Endothelial cell of umbilical vein (primary cell): Measurements from ENCODE around the gene NRXN3. TPM values are rescaled to one million over a fixed set of nuclear protein-coding genes. Genes with fewer than 3 reads are reported as not detected.

Source experiments
- BruUV-seq: library from RNA; stranded (reverse); fragments of 400-500 nt; replicated peaks from 2 replicates; lab custom pipeline; 2021; lab: Mats Ljungman, UMichigan
- CTCF ChIA-PET: fragments of 300-600, 350-600 bp; sonication (Branson Sonifier 250); formaldehyde crosslinking; loops from one replicate; lab custom pipeline; 2021; ENCODE audit warnings: antibody characterized with exemption, inconsistent platforms; lab: Charles Lee
- POLR2A ChIA-PET: fragments of 300-600, 350-600 bp; sonication (Branson Sonifier 250); formaldehyde crosslinking; loops from one replicate; lab custom pipeline; 2021; ENCODE audit warnings: antibody characterized with exemption, inconsistent platforms; lab: Charles Lee
- DNase-seq: peaks from one replicate; pipeline ENCODE4 v3.0.0-alpha.2; 2011; ENCODE audit warnings: low read depth, low spot score
- FAIRE-seq: peaks from 2 replicates; lab custom pipeline; 2011; peaks lifted over from hg19 to GRCh38; lab: Jason Lieb, UNC
- H2AFZ ChIP-seq: 2 replicates; pipeline ENCODE4 v1.6.0; 2012; ENCODE audit warnings: low read depth, low read length, control low read depth, inconsistent platforms
- H3K27ac ChIP-seq: 2 replicates; pipeline ENCODE4 v1.5.1; 2011; ENCODE audit warnings: low read depth, mild to moderate bottlenecking, control low read depth, low read length, moderate library complexity; ENCODE audit not compliant: insufficient read depth
- H3K27me3 ChIP-seq, 2 experiments: 2 replicates each; pipeline versions ENCODE4 v1.6.0 to v1.6.1; 2011; ENCODE audit warnings: low read length in 2 of 2, mixed read lengths in 1 of 2; ENCODE audit not compliant: control insufficient read depth in 2 of 2, insufficient read depth in 2 of 2
- H3K36me3 ChIP-seq, 2 experiments: 2 replicates in 1 of 2; 3 replicates in 1 of 2; pipeline ENCODE4 v1.5.1; 2011; ENCODE audit warnings: low read length in 2 of 2, mild to moderate bottlenecking in 1 of 2, moderate library complexity in 1 of 2; ENCODE audit not compliant: control insufficient read depth in 2 of 2, insufficient read depth in 2 of 2; ENCODE audit errors: extremely low read depth in 1 of 2
- H3K4me1 ChIP-seq: 3 replicates; pipeline ENCODE4 v1.5.1; 2011; ENCODE audit warnings: mild to moderate bottlenecking, low read length; ENCODE audit not compliant: control insufficient read depth, insufficient read depth; ENCODE audit errors: extremely low read depth
- H3K4me2 ChIP-seq: 2 replicates; pipeline ENCODE4 v1.6.1; 2011; ENCODE audit warnings: low read length, control low read depth, mixed read lengths; ENCODE audit not compliant: insufficient read depth
- H3K4me3 ChIP-seq, 3 experiments: fragments of 200-600 bp in 1 of 3; sonication (generic), shearing (Covaris generic) in 1 of 3; replicated peaks in 1 of 3; 2 replicates each; pipeline ENCODE4 v1.5.1; 2011 to 2016; ENCODE audit warnings: control low read depth in 3 of 3, low read length in 3 of 3, mild to moderate bottlenecking in 2 of 3, inconsistent platforms in 1 of 3, low read depth in 1 of 3, moderate library complexity in 1 of 3; ENCODE audit not compliant: insufficient read depth in 1 of 3
- H3K79me2 ChIP-seq: 2 replicates; pipeline ENCODE4 v1.6.0; 2012; ENCODE audit warnings: low read length, inconsistent platforms; ENCODE audit not compliant: control insufficient read depth, insufficient read depth
- H3K9ac ChIP-seq: replicated peaks from 2 replicates; pipeline ENCODE3; 2011; ENCODE audit warnings: low read length, control low read depth; ENCODE audit not compliant: insufficient read depth; ENCODE audit errors: extremely low read depth
- H3K9me1 ChIP-seq: replicated peaks from 3 replicates; pipeline ENCODE4 v1.6.0; 2011; ENCODE audit warnings: mild to moderate bottlenecking, low read length; ENCODE audit not compliant: control insufficient read depth, insufficient read depth; ENCODE audit errors: extremely low read depth
- H3K9me3 ChIP-seq: replicated peaks from 2 replicates; pipeline ENCODE4 v1.5.1; 2012; ENCODE audit warnings: low read length, inconsistent platforms; ENCODE audit not compliant: control insufficient read depth, insufficient read depth
- H4K20me1 ChIP-seq: replicated peaks from 2 replicates; pipeline ENCODE3; 2011; ENCODE audit warnings: mild to moderate bottlenecking, low read length; ENCODE audit not compliant: control insufficient read depth, insufficient read depth; ENCODE audit errors: extremely low read depth
- CTCF ChIP-seq, 2 donors: IDR thresholded peaks; 1 replicate in 1 of 2; 2 replicates in 1 of 2; pipeline ENCODE4 v1.5.1; 2011; ENCODE audit warnings: low read length in 2 of 2, mild to moderate bottlenecking in 2 of 2, moderate library complexity in 2 of 2, control low read depth in 1 of 2, inconsistent platforms in 1 of 2, low read depth in 1 of 2; ENCODE audit not compliant: insufficient read depth in 1 of 2; ENCODE audit errors: extremely low read depth in 1 of 2
- EZH2 ChIP-seq: IDR thresholded peaks from 2 replicates; pipeline ENCODE4 v1.6.1; 2012; ENCODE audit warnings: borderline replicate concordance, low read depth, mild to moderate bottlenecking, moderate library complexity, low read length, inconsistent platforms; ENCODE audit not compliant: severe bottlenecking
- FOS ChIP-seq: IDR thresholded peaks from 2 replicates; pipeline ENCODE4 v1.6.1; 2011; ENCODE audit warnings: mild to moderate bottlenecking, low read length, moderate library complexity, borderline replicate concordance; ENCODE audit not compliant: insufficient read depth
- GATA2 ChIP-seq: IDR thresholded peaks from 2 replicates; pipeline ENCODE4 v1.7.0; 2011; ENCODE audit warnings: low read depth, mild to moderate bottlenecking, moderate library complexity, mixed read lengths, low read length; ENCODE audit not compliant: insufficient read length, insufficient read depth
- JUN ChIP-seq: IDR thresholded peaks from 2 replicates; pipeline ENCODE4 v1.6.1; 2011; ENCODE audit warnings: borderline replicate concordance, low read depth; ENCODE audit not compliant: insufficient read length, insufficient read depth
- MYC ChIP-seq: IDR thresholded peaks from one replicate; pipeline ENCODE4 v1.6.1; 2011; ENCODE audit warnings: mild to moderate bottlenecking, low read depth, low read length
- POLR2A ChIP-seq: IDR thresholded peaks from 2 replicates; pipeline ENCODE4 v1.6.1; 2012; ENCODE audit warnings: low read depth, mild to moderate bottlenecking, control low read depth, low read length
- POLR2AphosphoS5 ChIP-seq: IDR thresholded peaks from 2 replicates; pipeline ENCODE4 v1.6.1; 2012; ENCODE audit warnings: low read depth, mild to moderate bottlenecking, control low read depth, low read length, moderate library complexity; ENCODE audit not compliant: insufficient read depth
- dilution Hi-C: fragments of 300-500 bp; cut with MboI; formaldehyde crosslinking; loops from one replicate; pipeline ENCODE4 v1.15.0; 2019; ENCODE audit warnings: low sequenced_read_pairs; ENCODE audit not compliant: extremely low pct_ligation_motif_present
- intact Hi-C: fragments of 100-400 bp; cut with micrococcal nuclease; formaldehyde crosslinking; loops from one replicate; pipeline ENCODE4 v1.10.0; 2022
- polyA plus RNA-seq, 4 experiments: library from polyadenylated mRNA; depleted of rRNA in 3 of 4; stranded (reverse) in 3 of 4; unstranded in 1 of 4; fragments of >200 nt; gene quantifications; 2 replicates each; pipeline versions ENCODE4 v1.2.1 to v1.2.3, GENCODE V29; 2011 to 2012; ENCODE audit warnings: missing spikeins in 1 of 4
- total RNA-seq: library from RNA; stranded (reverse); gene quantifications from 2 replicates; pipeline ENCODE4 v1.2.3, GENCODE V29; 2021
- TF ChIP-seq, protein P1 (sequence below): IDR thresholded peaks from 2 replicates; pipeline ENCODE4 v1.6.1; 2011; ENCODE audit not compliant: insufficient read depth, insufficient read length

Gene NRXN3
- total and polyA plus RNA-seq, 2 donors (not counting 3 experiments of a cell fraction or from before 2014, with no cell fraction given), result 0.72 to 4.2 TPM

GRCh38 chr14:78232231-78233000, 62.2 kb downstream of the NRXN3 start:
- Histone ChIP-seq H3K4me2 (no peak overlapping the region), H3K9ac (no peak overlapping the region), H4K20me1 (no peaks in the 10 kb centered on the region), H3K27ac (no peak overlapping the region), H3K27me3 (no peaks in the 10 kb centered on the region), H3K79me2 (no peaks in the 10 kb centered on the region), H3K9me1 (no peaks in the 10 kb centered on the region), H2AFZ (no peak overlapping the region), H3K4me1 (no peaks in the 10 kb centered on the region), H3K9me3 (peaks cover 2% of the 10 kb centered on the region), H3K4me3 (no peak overlapping the region), H3K36me3 (no peaks in the 10 kb centered on the region)
- intact Hi-C loops (no loop called here), dilution Hi-C loops (no loop called here)
- CTCF ChIA-PET, result no interaction called here
- POLR2A ChIA-PET, result no interaction called here
- no peak for DNase-seq
- no peak for TF ChIP-seq GATA2
- no peak for TF ChIP-seq MYC
- TF ChIP-seq CTCF (IDR thresholded peaks at IDR 0.05; ENCODE audit: extremely low read depth in 1 of 2, insufficient read depth in 1 of 2, low read depth in 1 of 2, low read length in 2 of 2), result no peak
- no peak for TF ChIP-seq POLR2A
- no peak for TF ChIP-seq POLR2AphosphoS5
- TF ChIP-seq, protein P1, sequence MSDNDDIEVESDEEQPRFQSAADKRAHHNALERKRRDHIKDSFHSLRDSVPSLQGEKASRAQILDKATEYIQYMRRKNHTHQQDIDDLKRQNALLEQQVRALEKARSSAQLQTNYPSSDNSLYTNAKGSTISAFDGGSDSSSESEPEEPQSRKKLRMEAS, result no peak
- TF ChIP-seq FOS, result no peak
- no peak for TF ChIP-seq JUN
- TF ChIP-seq EZH2, result no peak
- no TSS peak for BruUV-seq
- FAIRE-seq, result no peak
